Skin epidermis (tissue), 12 donors: ENCODE measurements around the gene OS9.

Source experiments
- H3K27ac ChIP-seq, 21 experiments: fragments of 200-600 bp; sonication (generic) in 11 of 21; one replicate each; pipeline ENCODE4 v1.5.0; 2020; ENCODE audit warnings: mild to moderate bottlenecking in 3 of 21, inconsistent platforms in 2 of 21, moderate library complexity in 2 of 21
- H3K4me3 ChIP-seq, 7 experiments: fragments of 200-600 bp; sonication (generic) in 2 of 7; one replicate each; pipeline ENCODE4 v1.5.0; 2020; ENCODE audit warnings: inconsistent platforms in 2 of 7, mild to moderate bottlenecking in 2 of 7, moderate library complexity in 1 of 7

OS9 gene

GRCh38 chr12:57759360-57759980 lies 65.5 kb downstream of the OS9 start:
- Histone ChIP-seq H3K4me3 (no peak overlapping the region), H3K27ac (no peak overlapping the region)

GRCh38 chr12:57760347-57760982 lies 66.5 kb downstream of the OS9 start:
- no peak overlapping the region for H3K27ac ChIP-seq
- H3K4me3 ChIP-seq: no peak overlapping the region

- no peak overlapping the region for H3K4me3 ChIP-seq
Observed at GRCh38 chr12:57761391-57761998, 67.6 kb downstream of the OS9 start.

GRCh38 chr12:57762463-57762862 lies 68.5 kb downstream of the OS9 start:
- no peak overlapping the region for H3K27ac ChIP-seq

More at GRCh38 chr12:57761391-57761998, 67.6 kb downstream of the OS9 start:
- H3K27ac ChIP-seq: no peak overlapping the region

DNA sequence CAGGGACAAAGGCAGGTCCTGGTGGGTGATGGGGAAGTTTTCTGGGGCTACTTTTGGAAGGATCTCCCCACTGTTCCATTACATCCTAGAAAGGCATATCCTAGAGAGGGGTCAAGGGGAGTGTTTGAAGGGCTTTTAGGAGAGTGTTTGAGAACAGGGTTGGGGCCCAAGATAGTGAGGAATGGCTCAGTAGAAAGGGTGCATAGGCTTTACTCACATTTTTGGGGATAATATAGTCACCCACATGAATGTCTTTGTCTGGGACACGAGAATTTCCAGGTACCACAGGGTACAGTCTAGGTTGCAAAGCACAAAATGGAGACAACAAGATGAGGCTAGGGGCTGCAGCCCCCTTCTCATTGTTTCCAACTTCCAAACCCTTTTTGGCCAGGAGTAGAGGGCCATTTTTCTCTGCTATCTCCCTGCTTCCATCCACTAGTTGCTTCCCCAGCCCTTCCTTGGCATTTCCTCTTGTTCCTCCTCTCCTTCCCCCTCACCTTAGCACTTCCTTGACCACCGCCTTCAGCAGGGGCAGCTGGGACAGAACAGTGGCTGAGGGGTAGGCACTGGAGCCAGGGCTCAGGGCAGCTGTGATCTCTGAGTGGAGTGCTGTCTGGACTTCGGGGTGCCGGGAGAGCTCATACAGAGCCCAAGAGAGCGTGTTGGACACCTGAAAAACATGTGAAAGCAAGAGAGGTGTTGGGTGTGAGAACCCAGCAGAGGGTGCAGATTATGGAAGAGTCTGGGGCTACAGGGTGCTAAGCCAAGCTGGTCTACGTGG lies 70.1 kb downstream of the OS9 start:
- peak overlapping the region in 1 of 21 experiments; percentile 69 for H3K27ac ChIP-seq
- H3K4me3 ChIP-seq: peak overlapping the region in 2 of 7 experiments; percentile 35 to 53

More at GRCh38 chr12:57762463-57762862, 68.5 kb downstream of the OS9 start:
- no peak overlapping the region for H3K4me3 ChIP-seq

DNA sequence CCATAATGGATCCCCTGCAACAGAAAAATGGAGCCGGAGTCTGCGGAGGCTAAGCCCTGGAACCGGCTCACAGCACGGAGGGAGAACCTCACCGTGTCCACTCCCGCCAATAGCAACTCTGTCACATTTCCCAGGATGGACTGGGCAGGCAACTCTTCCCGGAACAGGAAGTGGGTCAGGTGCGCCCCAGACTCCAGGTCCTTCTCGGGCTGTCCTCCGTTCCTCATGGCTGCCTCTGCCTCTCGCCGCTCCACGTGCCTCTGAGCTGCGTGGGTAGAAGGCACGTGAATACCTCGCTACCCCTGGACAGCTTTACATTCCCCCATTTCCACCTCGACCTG lies 70.7 kb downstream of the OS9 start:
- peak overlapping the region; percentile 27 to 53 (median 31) for H3K4me3 ChIP-seq
- peak overlapping the region in 4 of 21 experiments; percentile 29 to 69 (median 37) for H3K27ac ChIP-seq

DNA sequence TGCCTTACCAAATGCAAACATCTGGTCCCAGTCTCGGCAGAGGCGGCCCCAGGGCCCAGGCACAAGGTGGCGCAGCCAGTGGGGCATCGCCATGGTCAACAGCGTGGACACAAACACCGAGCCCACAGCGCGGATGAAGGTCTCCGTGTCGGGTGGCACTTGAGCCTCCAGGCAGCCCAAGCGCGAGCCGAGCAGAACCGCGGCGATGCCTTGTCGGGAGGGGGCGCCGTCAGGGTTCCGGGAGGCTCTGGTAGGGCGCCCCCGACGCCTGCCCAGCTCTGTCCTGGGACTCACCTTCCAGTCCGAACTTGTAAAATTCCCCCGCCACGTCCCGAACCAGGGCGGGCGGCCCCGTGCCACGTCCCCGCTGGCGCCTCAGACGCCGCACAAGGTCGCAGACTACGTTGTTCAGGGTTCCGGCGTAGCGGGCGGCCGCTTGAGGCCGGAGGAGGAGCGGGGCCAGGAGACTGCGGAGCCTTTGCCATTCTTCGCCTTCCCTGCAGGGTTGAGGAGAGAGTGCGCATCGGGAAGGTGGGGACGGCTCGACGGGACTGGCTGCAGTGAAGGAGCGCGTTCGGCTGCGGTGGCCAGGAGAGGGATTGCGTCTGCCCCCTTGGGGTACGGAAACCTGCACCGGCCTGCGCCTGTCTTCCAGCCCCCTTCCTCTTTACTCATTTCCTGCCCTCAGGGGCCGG lies 71.2 kb downstream of the OS9 start:
- Histone ChIP-seq H3K4me3 (peak overlapping the region; percentile 27 to 53 (median 31)), H3K27ac (peak overlapping the region in 6 of 21 experiments; percentile 11 to 69 (median 30))

GRCh38 chr12:57765698-57766463 lies 71.9 kb downstream of the OS9 start:
- peak overlapping the region; percentile 27 to 53 (median 31) for H3K4me3 ChIP-seq
- H3K27ac ChIP-seq: peak overlapping the region in 2 of 21 experiments; percentile 29 to 69

- H3K27ac ChIP-seq: peak within 1 kb of the TSS in 1 of 21 experiments; percentile 69
- peak within 1 kb of the TSS; percentile 27 to 53 (median 31) for H3K4me3 ChIP-seq
Observed at GRCh38 chr12:57766464-57767304, 72.8 kb downstream of the OS9 start, which contains the start of gene CYP27B1. CYP27B1 (minus strand) TSS chr12:57767078; CDS start chr12:57767041, 37 bp downstream.

- no peak overlapping the region for H3K4me3 ChIP-seq
Observed at GRCh38 chr12:57767305-57767698, 73.4 kb downstream of the OS9 start.

GRCh38 chr12:57767876-57768275 lies 73.9 kb downstream of the OS9 start:
- no peak overlapping the region for H3K27ac ChIP-seq
- no peak overlapping the region for H3K4me3 ChIP-seq

More at GRCh38 chr12:57767305-57767698, 73.4 kb downstream of the OS9 start:
- H3K27ac ChIP-seq: no peak overlapping the region

DNA sequence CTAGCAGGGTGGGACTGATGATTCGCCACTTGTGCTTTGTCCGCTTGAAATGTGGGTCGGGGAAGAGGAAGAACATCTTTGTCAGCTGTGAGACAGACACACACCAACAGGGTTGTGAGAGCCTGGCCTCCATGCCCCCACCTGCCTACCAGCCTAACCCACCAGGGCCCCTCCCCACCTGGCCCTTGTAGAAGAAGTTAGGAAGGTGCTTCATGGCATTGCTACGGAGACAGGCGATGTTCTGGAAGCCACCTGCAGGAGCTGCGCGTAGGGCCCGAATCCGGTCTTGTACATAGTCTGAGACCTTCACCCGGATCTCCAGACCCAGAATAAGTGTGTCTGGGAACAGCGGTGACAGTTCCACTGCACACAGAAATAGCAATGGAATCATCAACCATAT lies 75.7 kb downstream of the OS9 start:
- no peak overlapping the region for H3K4me3 ChIP-seq
- H3K27ac ChIP-seq: no peak overlapping the region

- peak overlapping the region in 5 of 21 experiments; percentile 24 to 93 (median 87) for H3K27ac ChIP-seq
- H3K4me3 ChIP-seq: peak overlapping the region in 2 of 7 experiments; percentile 63 to 74
Observed at GRCh38 chr12:57770734-57771133, 76.8 kb downstream of the OS9 start.
